Body of pancreas (tissue), 4 donors: ENCODE results near the gene CFB. TPM values are rescaled to one million over a fixed set of nuclear protein-coding genes. Genes with fewer than 3 reads are reported as not detected.

ENCODE experiments used
- ATAC-seq: fragments of 150-250 bp; one replicate; pipeline ENCODE4 v1.9.1; 2016
- DNase-seq, 4 donors: peaks; one replicate each; pipeline ENCODE4 v3.0.0-alpha.2; 2019
- H3K27ac ChIP-seq, 4 donors: fragments of 200-600 bp; sonication (generic); 1 replicate in 3 of 4; 2 replicates in 1 of 4; pipeline versions ENCODE4 v1.5.1 to v1.6.1; 2016 to 2019; ENCODE audit warnings: mild to moderate bottlenecking in 1 of 4, mixed read lengths in 1 of 4, moderate library complexity in 1 of 4
- H3K27me3 ChIP-seq, 2 donors: fragments of 200-600 bp; sonication (generic); one replicate each; pipeline ENCODE4 v1.6.0; 2016; ENCODE audit warnings: mild to moderate bottlenecking in 1 of 2
- H3K36me3 ChIP-seq, 2 donors: fragments of 200-600 bp; sonication (generic); replicated peaks in 1 of 2; 2 replicates each; pipeline ENCODE4 v1.5.1; 2016; ENCODE audit warnings: low read depth in 2 of 2; ENCODE audit not compliant: insufficient read depth in 1 of 2
- H3K4me1 ChIP-seq: fragments of 200-600 bp; sonication (generic); one replicate; pipeline ENCODE4 v1.6.0; 2016
- H3K4me3 ChIP-seq, 2 donors: fragments of 200-600 bp; sonication (generic); 1 replicate in 1 of 2; 2 replicates in 1 of 2; pipeline ENCODE4 v1.5.1; 2016 to 2019
- H3K9me3 ChIP-seq, 3 donors: fragments of 200-600 bp; sonication (generic); 1 replicate in 2 of 3; 2 replicates in 1 of 3; pipeline ENCODE4 v1.5.1; 2016
- CTCF ChIP-seq, 7 experiments: fragments of 450-650 bp in 4 of 7; fragments of 200-600 bp in 3 of 7; sonication (generic) in 3 of 7; IDR thresholded peaks; one replicate each; pipeline ENCODE4 v1.5.1; 2016 to 2019; ENCODE audit warnings: antibody characterized with exemption in 7 of 7
- POLR2A ChIP-seq, 3 donors: fragments of 450-650 bp; IDR thresholded peaks; one replicate each; pipeline ENCODE4 v1.6.1; 2016; ENCODE audit warnings: antibody characterized with exemption in 3 of 3, mild to moderate bottlenecking in 2 of 3
- WGBS, 2 donors: methylation state at CpG; one replicate each; pipeline ENCODE4 v1.1.5; 2017; 5-methylcytosine and 5-hydroxymethylcytosine counted together
- intact Hi-C: fragments of 100-400 bp; cut with DNase I; formaldehyde crosslinking; loops from one replicate; pipeline ENCODE4 v1.15.1; 2023
- total RNA-seq, 2 donors: library from RNA; depleted of rRNA; stranded (reverse); fragments of >200 nt; gene quantifications; one replicate each; pipeline ENCODE4 v1.1.0, GENCODE V29; 2016

CFB gene
- total RNA-seq, 2 donors from 2014 or later, result 21.0 to 33.9 TPM

- Histone ChIP-seq H3K27ac (peak overlapping the region; percentile 86 to 88 (median 87)), H3K36me3 (no peaks in the 10 kb centered on the region), H3K9me3 (no peaks in the 10 kb centered on the region), H3K4me3 (no peak overlapping the region), H3K27me3 (no peaks in the 10 kb centered on the region), H3K4me1 (peaks cover 16% of the 10 kb centered on the region)
- 56 to 81% methylated on average over 11 of the region's 11 CpGs for WGBS, 2 donors
- intact Hi-C loops, result no loop called here
- ATAC-seq (no peak), DNase-seq (no peak)
- TF ChIP-seq CTCF (IDR thresholded peaks at IDR 0.05) (no peak), POLR2A (IDR thresholded peaks at IDR 0.05) (no peak)
Observed at GRCh38 chr6:31946370-31946885, 533 bp downstream of the CFB start.

- WGBS, 2 donors, result 75 to 85% methylated on average over 22 to 24 of the region's 24 CpGs
- H3K4me3 ChIP-seq, result no peak overlapping the region
- no peaks in the 10 kb centered on the region for H3K27me3 ChIP-seq
- H3K4me1 ChIP-seq, result peaks cover 16% of the 10 kb centered on the region
- peak overlapping the region in 2 of 4 donors; percentile 88 for H3K27ac ChIP-seq
- TF ChIP-seq POLR2A (IDR thresholded peaks at IDR 0.05) (no peak), CTCF (IDR thresholded peaks at IDR 0.05) (no peak)
- no peaks in the 10 kb centered on the region for H3K9me3 ChIP-seq
- H3K36me3 ChIP-seq, result no peaks in the 10 kb centered on the region
- ATAC-seq (no peak), DNase-seq (no peak)
- intact Hi-C loops, result no loop called here
Observed at GRCh38 chr6:31947070-31947675, 1.3 kb downstream of the CFB start.

DNA sequence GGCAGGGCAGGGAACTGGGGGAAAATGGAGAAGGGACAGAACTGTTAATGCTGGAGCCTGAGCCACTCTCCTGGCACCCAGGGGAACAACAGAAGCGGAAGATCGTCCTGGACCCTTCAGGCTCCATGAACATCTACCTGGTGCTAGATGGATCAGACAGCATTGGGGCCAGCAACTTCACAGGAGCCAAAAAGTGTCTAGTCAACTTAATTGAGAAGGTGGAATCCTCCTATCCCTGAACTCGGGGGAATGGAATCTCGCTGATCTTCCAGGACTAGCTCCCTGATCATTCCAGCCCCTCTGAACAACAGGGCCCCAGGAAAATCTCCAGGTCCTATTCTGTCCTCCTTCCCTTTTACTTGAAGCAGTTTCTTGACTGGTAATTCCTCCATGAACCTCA, 2.0 kb downstream of the CFB start:
- peaks cover 16% of the 10 kb centered on the region for H3K4me1 ChIP-seq
- H3K9me3 ChIP-seq, result no peaks in the 10 kb centered on the region
- peaks cover 0 to 1% of the 10 kb centered on the region in 2 donors for H3K36me3 ChIP-seq
- H3K27me3 ChIP-seq, result no peaks in the 10 kb centered on the region
- H3K4me3 ChIP-seq, result no peak overlapping the region
- DNase-seq (no peak), ATAC-seq (no peak)
- WGBS, 2 donors, result 59 to 76% methylated on average over 4 of the region's 4 CpGs
- H3K27ac ChIP-seq, result no peak overlapping the region
- no peak for TF ChIP-seq POLR2A (IDR thresholded peaks at IDR 0.05)
- no peak for TF ChIP-seq CTCF (IDR thresholded peaks at IDR 0.05)
- intact Hi-C loops, result no loop called here

- Histone ChIP-seq H3K27ac (no peak overlapping the region), H3K27me3 (no peaks in the 10 kb centered on the region), H3K9me3 (no peaks in the 10 kb centered on the region), H3K36me3 (peaks cover 0 to 3% of the 10 kb centered on the region in 2 donors), H3K4me3 (no peak overlapping the region), H3K4me1 (peaks cover 16% of the 10 kb centered on the region)
- WGBS, 2 donors, result 48 to 50% methylated on average over 5 of the region's 5 CpGs
- DNase-seq (no peak), ATAC-seq (no peak)
- intact Hi-C loops, result no loop called here
- TF ChIP-seq POLR2A (IDR thresholded peaks at IDR 0.05) (no peak), CTCF (IDR thresholded peaks at IDR 0.05) (no peak)
Observed at GRCh38 chr6:31948306-31948705, 2.4 kb downstream of the CFB start.
